HepG2 (cell line): ENCODE measurements around the gene SHF. TPM values are rescaled to one million over a fixed set of nuclear protein-coding genes. Genes with fewer than 3 reads are reported as not detected.
A peak's percentile ranks its signal among the peaks of the same experiment; 100 is the strongest.

Experiments used
- CHD4 ChIP-seq: fragments of 200-600 bp; sonication (generic); IDR thresholded peaks from 2 replicates; pipeline ENCODE4 v1.7.0; 2017; ENCODE audit warnings: mild to moderate bottlenecking, low read length, borderline replicate concordance
- DNMT3B ChIP-seq: conservative IDR thresholded peaks from 2 replicates; pipeline ENCODE4 v1.6.1; 2016; ENCODE audit warnings: missing biosample characterization, control low read depth
- FOXK1 ChIP-seq: sonication (generic); formaldehyde crosslinking; IDR thresholded peaks from 2 replicates; pipeline ENCODE4 v1.4.0; 2020; ENCODE audit warnings: low read depth, missing genetic modification reagents, borderline replicate concordance
- GABPB1 ChIP-seq: IDR thresholded peaks from 2 replicates; pipeline ENCODE4 v1.6.1; 2016; ENCODE audit warnings: mild to moderate bottlenecking, missing genetic modification reagents, moderate library complexity, missing compliant biosample characterization
- GTF2F1 ChIP-seq: fragments of 150-350 bp; IDR thresholded peaks from 2 replicates; pipeline ENCODE4 v1.6.1; 2014; ENCODE audit warnings: low read length
- NFE2L2 ChIP-seq: fragments of 150-350 bp; IDR thresholded peaks from 2 replicates; pipeline ENCODE4 v1.6.1; 2014; ENCODE audit warnings: low read length
- NR2F1 ChIP-seq, 2 experiments: fragments of 450-650 bp in 1 of 2; formaldehyde crosslinking in 1 of 2; IDR thresholded peaks; 2 replicates each; pipeline versions ENCODE4 v1.5.0 to v1.6.1; 2016 to 2020; ENCODE audit warnings: mild to moderate bottlenecking in 1 of 2, missing compliant biosample characterization in 1 of 2, missing genetic modification reagents in 1 of 2, moderate library complexity in 1 of 2
- RAD51 ChIP-seq: fragments of 450-650 bp; IDR thresholded peaks from 2 replicates; pipeline ENCODE4 v1.6.1; 2016; ENCODE audit warnings: borderline replicate concordance
- ZFP36 ChIP-seq: fragments of 150-350 bp; IDR thresholded peaks from 2 replicates; pipeline ENCODE4 v1.6.1; 2018; ENCODE audit warnings: borderline replicate concordance, low read length, low read depth; ENCODE audit not compliant: partially characterized antibody
- ZNF230 ChIP-seq: sonication (generic); formaldehyde crosslinking; IDR thresholded peaks from 2 replicates; pipeline ENCODE4 v1.4.0; 2020; ENCODE audit warnings: mild to moderate bottlenecking, missing genetic modification reagents
- ZNF790 ChIP-seq: sonication (generic); formaldehyde crosslinking; IDR thresholded peaks from 2 replicates; pipeline ENCODE4 v1.8.0; 2022; ENCODE audit warnings: missing genetic modification reagents, mild to moderate bottlenecking, borderline replicate concordance
- polyA plus RNA-seq, 8 experiments: library from polyadenylated mRNA; depleted of rRNA in 3 of 8; stranded (reverse) in 7 of 8; unstranded in 1 of 8; fragments of >200 nt; fragmentation: Illumina TruSeq in 4 of 8; extraction: Trizol in 4 of 8; gene quantifications; 2 replicates each; pipeline versions ENCODE4 v1.2.1 to v1.2.3, GENCODE V29; 2011 to 2016; ENCODE audit warnings: low read depth in 4 of 8, missing spikeins in 1 of 8, mixed read lengths in 1 of 8; ENCODE audit not compliant: insufficient read depth in 1 of 8
- total RNA-seq, 5 experiments: library from RNA; depleted of rRNA; stranded (reverse); fragments of >200 nt; fragmentation: Illumina TruSeq; extraction: Trizol; gene quantifications; 2 replicates each; pipeline ENCODE4 v1.2.3, GENCODE V29; 2016; ENCODE audit warnings: low read depth in 1 of 5
- TF ChIP-seq, protein P1 (sequence below): IDR thresholded peaks from 2 replicates; pipeline ENCODE4 v1.6.1; 2016; ENCODE audit warnings: missing biosample characterization, missing genetic modification reagents, low read depth
- TF ChIP-seq, protein P2 (sequence below): sonication (generic); formaldehyde crosslinking; IDR thresholded peaks from 2 replicates; pipeline ENCODE4 v1.4.0; 2020; ENCODE audit warnings: mild to moderate bottlenecking, missing genetic modification reagents
- TF ChIP-seq, protein P3 (sequence below): sonication (generic); formaldehyde crosslinking; IDR thresholded peaks from 2 replicates; pipeline ENCODE4 v1.8.0; 2022; ENCODE audit warnings: missing genetic modification reagents, mild to moderate bottlenecking, inconsistent platforms, borderline replicate concordance
- TF ChIP-seq, protein P4 (sequence below): fragments of 450-650 bp; IDR thresholded peaks from 2 replicates; pipeline ENCODE4 v1.6.1; 2017; ENCODE audit warnings: mild to moderate bottlenecking
- TF ChIP-seq, protein P5 (sequence below): sonication (generic); formaldehyde crosslinking; IDR thresholded peaks from 2 replicates; pipeline ENCODE4 v1.5.1; 2020; ENCODE audit warnings: mild to moderate bottlenecking, moderate library complexity, missing genetic modification reagents
- TF ChIP-seq, protein P6 (sequence below): sonication (generic); formaldehyde crosslinking; IDR thresholded peaks from 2 replicates; pipeline ENCODE4 v1.4.0; 2020; ENCODE audit warnings: missing genetic modification reagents

The SHF gene
- total and polyA plus RNA-seq, 2 of the 13 experiments (the other 11 are each of a cell fraction or from before 2014, with no cell fraction given), result 20.9 to 25.5 TPM

DNA sequence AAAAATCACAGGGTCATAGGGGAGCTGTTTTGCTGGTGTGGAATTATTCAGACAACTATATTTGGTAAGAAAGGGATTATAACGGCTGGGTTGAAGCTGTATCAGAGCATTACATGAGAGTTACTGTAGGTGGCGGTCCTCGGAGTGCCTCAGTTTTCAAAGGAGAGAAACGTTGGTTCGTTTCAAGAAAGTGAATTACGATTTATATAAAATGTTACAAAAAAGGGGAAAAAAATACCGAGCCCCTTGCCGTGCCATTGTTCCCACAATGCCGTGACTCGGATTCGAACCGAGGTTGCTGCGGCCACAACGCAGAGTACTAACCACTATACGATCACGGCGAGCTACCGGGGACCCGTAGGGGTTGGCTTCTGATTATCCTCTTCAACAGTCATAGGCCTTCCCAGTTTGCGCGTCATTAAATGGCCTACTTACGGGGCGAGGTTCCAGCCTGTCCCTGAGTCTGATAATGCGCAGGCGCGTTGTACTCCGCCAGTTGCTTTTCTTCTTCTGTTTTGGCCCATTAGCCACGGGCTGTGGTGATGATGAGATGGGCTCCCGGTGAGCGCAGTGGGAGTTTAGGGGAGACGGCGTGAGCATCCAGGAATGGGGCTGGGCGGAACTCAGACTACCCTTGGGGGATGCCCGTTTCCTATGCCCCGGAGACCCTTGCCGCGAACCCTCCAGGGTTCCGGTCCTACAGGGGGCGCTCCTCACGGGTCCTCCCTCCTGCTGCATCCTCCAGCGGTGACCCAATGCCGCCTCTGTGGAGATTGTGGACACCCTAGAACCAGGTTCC lies 10.8 kb upstream of the SHF start (continued):
- TF ChIP-seq, protein P1, sequence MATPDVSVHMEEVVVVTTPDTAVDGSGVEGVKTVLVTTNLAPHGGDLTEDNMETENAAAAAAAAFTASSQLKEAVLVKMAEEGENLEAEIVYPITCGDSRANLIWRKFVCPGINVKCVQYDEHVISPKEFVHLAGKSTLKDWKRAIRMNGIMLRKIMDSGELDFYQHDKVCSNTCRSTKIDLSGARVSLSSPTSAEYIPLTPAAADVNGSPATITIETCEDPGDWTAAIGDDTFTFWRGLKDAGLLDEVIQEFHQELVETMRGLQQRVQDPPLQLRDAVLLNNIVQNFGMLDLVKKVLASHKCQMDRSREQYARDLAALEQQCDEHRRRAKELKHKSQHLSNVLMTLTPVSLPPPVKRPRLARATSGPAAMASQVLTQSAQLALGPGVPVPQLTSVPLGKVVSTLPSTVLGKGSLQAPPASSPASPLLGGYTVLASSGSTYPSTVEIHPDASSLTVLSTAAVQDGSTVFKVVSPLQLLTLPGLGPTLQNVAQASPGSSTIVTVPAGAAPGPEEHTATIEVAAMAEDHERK (CRISPR knock-in tag), result no peak
- TF ChIP-seq NR2F1 (CRISPR knock-in tag; IDR thresholded peaks at IDR 0.05) (no peak), DNMT3B (CRISPR knock-in tag) (peak; percentile 53; the same call in 1 of the 2 replicates), FOXK1 (CRISPR knock-in tag) (peak; percentile 62; the same call in 1 of the 2 replicates), RAD51 (no peak), GTF2F1 (no peak), GABPB1 (CRISPR knock-in tag) (peak; percentile 62; the same call in 1 of the 2 replicates), ZNF230 (CRISPR knock-in tag) (no peak), CHD4 (no peak), ZNF790 (peak; percentile 46; the same call in 1 of the 2 replicates), ZFP36 (no peak), NFE2L2 (no peak)
- TF ChIP-seq, protein P2, sequence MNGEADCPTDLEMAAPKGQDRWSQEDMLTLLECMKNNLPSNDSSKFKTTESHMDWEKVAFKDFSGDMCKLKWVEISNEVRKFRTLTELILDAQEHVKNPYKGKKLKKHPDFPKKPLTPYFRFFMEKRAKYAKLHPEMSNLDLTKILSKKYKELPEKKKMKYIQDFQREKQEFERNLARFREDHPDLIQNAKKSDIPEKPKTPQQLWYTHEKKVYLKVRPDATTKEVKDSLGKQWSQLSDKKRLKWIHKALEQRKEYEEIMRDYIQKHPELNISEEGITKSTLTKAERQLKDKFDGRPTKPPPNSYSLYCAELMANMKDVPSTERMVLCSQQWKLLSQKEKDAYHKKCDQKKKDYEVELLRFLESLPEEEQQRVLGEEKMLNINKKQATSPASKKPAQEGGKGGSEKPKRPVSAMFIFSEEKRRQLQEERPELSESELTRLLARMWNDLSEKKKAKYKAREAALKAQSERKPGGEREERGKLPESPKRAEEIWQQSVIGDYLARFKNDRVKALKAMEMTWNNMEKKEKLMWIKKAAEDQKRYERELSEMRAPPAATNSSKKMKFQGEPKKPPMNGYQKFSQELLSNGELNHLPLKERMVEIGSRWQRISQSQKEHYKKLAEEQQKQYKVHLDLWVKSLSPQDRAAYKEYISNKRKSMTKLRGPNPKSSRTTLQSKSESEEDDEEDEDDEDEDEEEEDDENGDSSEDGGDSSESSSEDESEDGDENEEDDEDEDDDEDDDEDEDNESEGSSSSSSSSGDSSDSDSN (CRISPR knock-in tag), result peak; percentile 63; the same call in 1 of the 2 replicates
- TF ChIP-seq, protein P3, sequence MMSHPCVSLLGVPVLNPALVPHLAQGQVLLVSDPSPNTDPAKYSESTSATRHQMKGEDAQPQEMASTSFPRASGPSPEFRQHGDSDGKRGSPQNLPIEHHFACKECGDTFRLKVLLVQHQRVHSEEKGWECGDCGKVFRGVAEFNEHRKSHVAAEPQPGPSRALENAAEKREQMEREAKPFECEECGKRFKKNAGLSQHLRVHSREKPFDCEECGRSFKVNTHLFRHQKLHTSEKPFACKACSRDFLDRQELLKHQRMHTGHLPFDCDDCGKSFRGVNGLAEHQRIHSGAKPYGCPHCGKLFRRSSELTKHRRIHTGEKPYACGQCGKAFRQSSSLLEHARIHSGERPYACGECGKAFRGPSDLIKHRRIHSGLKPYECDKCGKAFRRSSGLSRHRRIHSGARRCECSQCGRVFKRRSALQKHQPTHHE (CRISPR knock-in tag), result no peak
- TF ChIP-seq, protein P4, sequence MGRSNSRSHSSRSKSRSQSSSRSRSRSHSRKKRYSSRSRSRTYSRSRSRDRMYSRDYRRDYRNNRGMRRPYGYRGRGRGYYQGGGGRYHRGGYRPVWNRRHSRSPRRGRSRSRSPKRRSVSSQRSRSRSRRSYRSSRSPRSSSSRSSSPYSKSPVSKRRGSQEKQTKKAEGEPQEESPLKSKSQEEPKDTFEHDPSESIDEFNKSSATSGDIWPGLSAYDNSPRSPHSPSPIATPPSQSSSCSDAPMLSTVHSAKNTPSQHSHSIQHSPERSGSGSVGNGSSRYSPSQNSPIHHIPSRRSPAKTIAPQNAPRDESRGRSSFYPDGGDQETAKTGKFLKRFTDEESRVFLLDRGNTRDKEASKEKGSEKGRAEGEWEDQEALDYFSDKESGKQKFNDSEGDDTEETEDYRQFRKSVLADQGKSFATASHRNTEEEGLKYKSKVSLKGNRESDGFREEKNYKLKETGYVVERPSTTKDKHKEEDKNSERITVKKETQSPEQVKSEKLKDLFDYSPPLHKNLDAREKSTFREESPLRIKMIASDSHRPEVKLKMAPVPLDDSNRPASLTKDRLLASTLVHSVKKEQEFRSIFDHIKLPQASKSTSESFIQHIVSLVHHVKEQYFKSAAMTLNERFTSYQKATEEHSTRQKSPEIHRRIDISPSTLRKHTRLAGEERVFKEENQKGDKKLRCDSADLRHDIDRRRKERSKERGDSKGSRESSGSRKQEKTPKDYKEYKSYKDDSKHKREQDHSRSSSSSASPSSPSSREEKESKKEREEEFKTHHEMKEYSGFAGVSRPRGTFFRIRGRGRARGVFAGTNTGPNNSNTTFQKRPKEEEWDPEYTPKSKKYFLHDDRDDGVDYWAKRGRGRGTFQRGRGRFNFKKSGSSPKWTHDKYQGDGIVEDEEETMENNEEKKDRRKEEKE, result no peak
- TF ChIP-seq, protein P5, sequence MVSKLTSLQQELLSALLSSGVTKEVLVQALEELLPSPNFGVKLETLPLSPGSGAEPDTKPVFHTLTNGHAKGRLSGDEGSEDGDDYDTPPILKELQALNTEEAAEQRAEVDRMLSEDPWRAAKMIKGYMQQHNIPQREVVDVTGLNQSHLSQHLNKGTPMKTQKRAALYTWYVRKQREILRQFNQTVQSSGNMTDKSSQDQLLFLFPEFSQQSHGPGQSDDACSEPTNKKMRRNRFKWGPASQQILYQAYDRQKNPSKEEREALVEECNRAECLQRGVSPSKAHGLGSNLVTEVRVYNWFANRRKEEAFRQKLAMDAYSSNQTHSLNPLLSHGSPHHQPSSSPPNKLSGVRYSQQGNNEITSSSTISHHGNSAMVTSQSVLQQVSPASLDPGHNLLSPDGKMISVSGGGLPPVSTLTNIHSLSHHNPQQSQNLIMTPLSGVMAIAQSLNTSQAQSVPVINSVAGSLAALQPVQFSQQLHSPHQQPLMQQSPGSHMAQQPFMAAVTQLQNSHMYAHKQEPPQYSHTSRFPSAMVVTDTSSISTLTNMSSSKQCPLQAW, result peak; percentile 39; the same call in 1 of the 2 replicates
- TF ChIP-seq, protein P6, sequence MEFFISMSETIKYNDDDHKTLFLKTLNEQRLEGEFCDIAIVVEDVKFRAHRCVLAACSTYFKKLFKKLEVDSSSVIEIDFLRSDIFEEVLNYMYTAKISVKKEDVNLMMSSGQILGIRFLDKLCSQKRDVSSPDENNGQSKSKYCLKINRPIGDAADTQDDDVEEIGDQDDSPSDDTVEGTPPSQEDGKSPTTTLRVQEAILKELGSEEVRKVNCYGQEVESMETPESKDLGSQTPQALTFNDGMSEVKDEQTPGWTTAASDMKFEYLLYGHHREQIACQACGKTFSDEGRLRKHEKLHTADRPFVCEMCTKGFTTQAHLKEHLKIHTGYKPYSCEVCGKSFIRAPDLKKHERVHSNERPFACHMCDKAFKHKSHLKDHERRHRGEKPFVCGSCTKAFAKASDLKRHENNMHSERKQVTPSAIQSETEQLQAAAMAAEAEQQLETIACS (CRISPR knock-in tag), result no peak
